Bone marrow (tissue), 2 donors: ENCODE results near the gene CDH4.
"Not testable (repeated sequence)": the region's sequence is repeated elsewhere in the genome, so short reads cannot be mapped to it uniquely, and the experiment has no call there.

ENCODE experiments used
- DNase-seq, 2 donors: peaks; one replicate each; lab custom pipeline; 2025; lab: John Stamatoyannopoulos, UW

The CDH4 gene

GRCh38 chr20:61980647-61981583 lies 728.9 kb downstream of the CDH4 start:
- no peak for DNase-seq

GRCh38 chr20:61981691-61982090 lies 729.6 kb downstream of the CDH4 start:
- not testable (repeated sequence) for DNase-seq

DNA sequence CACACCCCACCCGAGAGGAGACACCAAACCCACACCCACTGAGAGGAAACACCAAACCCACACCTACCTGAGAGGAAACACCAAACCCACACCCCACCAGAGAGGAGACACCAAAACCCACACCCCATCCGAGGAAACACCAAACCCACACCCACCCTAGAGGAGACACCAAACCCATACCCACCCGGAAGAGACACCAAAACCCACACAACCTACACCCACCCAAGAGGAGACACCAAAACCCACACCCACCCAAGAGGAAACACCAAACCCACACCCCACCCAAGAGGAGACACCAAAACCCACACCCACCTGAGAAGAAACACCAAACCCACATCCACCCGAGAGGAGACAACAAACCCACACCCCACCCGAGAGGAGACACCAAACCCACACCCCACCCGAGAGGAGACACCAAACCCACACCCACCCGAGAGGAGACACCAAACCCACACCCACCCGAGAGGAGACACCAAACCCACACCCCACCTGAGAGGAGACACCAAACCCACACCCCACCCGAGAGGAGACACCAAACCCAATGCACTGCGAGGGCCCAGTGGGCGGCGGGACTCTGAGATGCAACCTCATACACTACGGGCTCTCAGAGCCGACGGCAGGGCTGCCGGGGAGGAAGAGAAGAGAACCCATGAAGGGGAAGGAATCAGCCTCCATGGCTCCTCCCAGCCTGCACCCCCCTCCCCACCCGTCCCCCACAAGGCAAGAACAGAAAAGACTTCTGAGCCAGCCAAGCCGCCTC lies 730.3 kb downstream of the CDH4 start:
- DNase-seq = no peak

- no peak for DNase-seq
Measured at GRCh38 chr20:61982951-61983315, 730.9 kb downstream of the CDH4 start.

DNA sequence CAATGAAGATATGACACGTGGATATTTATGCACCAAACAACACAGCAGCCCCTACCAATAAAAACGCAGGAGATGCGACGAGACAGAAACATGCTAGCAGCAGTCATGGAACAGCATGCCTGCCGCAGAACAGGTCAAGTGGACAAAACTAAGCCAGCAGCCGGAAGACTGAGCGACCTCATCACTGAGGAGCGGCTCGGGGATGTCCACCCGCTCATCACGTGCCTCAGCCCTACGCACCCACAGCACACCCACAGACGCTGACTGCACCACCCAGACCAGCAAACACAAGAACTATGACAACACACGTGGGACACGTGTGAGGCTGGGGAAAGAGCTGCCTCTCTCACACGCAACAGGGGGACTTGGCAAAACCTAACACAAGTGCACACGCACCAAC lies 731.9 kb downstream of the CDH4 start:
- DNase-seq = no peak

GRCh38 chr20:61984431-61984830 lies 732.4 kb downstream of the CDH4 start:
- not testable (repeated sequence) for DNase-seq

- no peak for DNase-seq
Measured at GRCh38 chr20:61985096-61985495, 733.0 kb downstream of the CDH4 start.

- DNase-seq = no peak
Measured at GRCh38 chr20:61986762-61987321, 734.8 kb downstream of the CDH4 start.

- DNase-seq = no peak
Measured at GRCh38 chr20:61988665-61989064, 736.6 kb downstream of the CDH4 start.

- no peak for DNase-seq
Measured at GRCh38 chr20:61989741-61990140, 737.7 kb downstream of the CDH4 start.
